GM12892 (cell line): ENCODE data around the gene OCA2.

Experiments
- POLR2A ChIP-seq: IDR thresholded peaks from 2 replicates; pipeline ENCODE4 v1.6.1; 2011; ENCODE audit warnings: low read depth, low read length, control low read depth
- POLR2AphosphoS5 ChIP-seq: IDR thresholded peaks from 2 replicates; pipeline ENCODE4 v1.6.1; 2011; ENCODE audit warnings: low read depth, low read length, control low read depth

- no peak for TF ChIP-seq POLR2A
- no peak for TF ChIP-seq POLR2AphosphoS5
Measured at GRCh38 chr15:27806396-27806795, 292.7 kb downstream of the OCA2 start.
